ENCODE measurements around the gene ST6GALNAC4. TPM values are rescaled to one million over a fixed set of nuclear protein-coding genes. Genes with fewer than 3 reads are reported as not detected.
A peak's percentile ranks its signal among the peaks of the same experiment; 100 is the strongest.

ST6GALNAC4 gene
- total RNA-seq, 1 experiment from 2014 or later: 15.4 TPM

- H4K20me1 ChIP-seq (ENCODE audit: control insufficient read depth, insufficient read depth, insufficient read length): no peaks in the 10 kb centered on the region
- H3K36me3 Mint-ChIP-seq (ENCODE audit: insufficient read depth in 1 of 3, low read depth in 3 of 3): peaks cover 2 to 16% (median 10%) of the 10 kb centered on the region in 3 experiments; a peak in 6 of 7 replicates
- no peak overlapping the region for H3K27ac Mint-ChIP-seq
- no peak overlapping the region for H3T11ph ChIP-seq (ENCODE audit: low read length)
- peak overlapping the region; percentile 15 to 21; a peak in 2 of 5 replicates for H3K4me3 Mint-ChIP-seq
- WGBS (ENCODE audit: extremely low coverage, insufficient read length, low lambda C conversion rate): no CpG with 5 or more reads among the region's 11 CpGs
- H3K23ac ChIP-seq (ENCODE audit: insufficient read length, low read depth, low read length): no peak overlapping the region
- no peak overlapping the region for H2BK5ac ChIP-seq (ENCODE audit: insufficient read length, low read length)
- no peak overlapping the region for H4K8ac ChIP-seq (replicated peaks; ENCODE audit: insufficient read length, low read depth, low read length)
- H3K14ac ChIP-seq (ENCODE audit: insufficient read depth, low read length): no peak overlapping the region
- H3K18ac ChIP-seq (ENCODE audit: insufficient read length, low read depth, low read length): no peak overlapping the region
- peaks cover 10% of the 10 kb centered on the region for H3K27me3 Mint-ChIP-seq (ENCODE audit: low read depth)
- no peaks in the 10 kb centered on the region for H3K4me1 ChIP-seq (ENCODE audit: insufficient read depth, low read length)
- H3K4ac ChIP-seq (ENCODE audit: low read depth, low read length): no peak overlapping the region
- H3K9me3 ChIP-seq (ENCODE audit: control insufficient read depth, low read depth, low read length): no peaks in the 10 kb centered on the region
- no peak overlapping the region for H2AFZ ChIP-seq (ENCODE audit: low read length)
- H2AK5ac ChIP-seq (ENCODE audit: insufficient read length, low read length): no peak overlapping the region
- no peak overlapping the region for H4K5ac ChIP-seq (ENCODE audit: insufficient read length, low read depth, low read length)
- H4K91ac ChIP-seq (ENCODE audit: insufficient read length, low read depth, low read length): no peak overlapping the region
- H3K79me2 ChIP-seq (ENCODE audit: insufficient read depth, low read length): no peaks in the 10 kb centered on the region
- no peak overlapping the region for H3K27ac ChIP-seq (ENCODE audit: insufficient read length, low read depth, low read length)
- H3K23me2 ChIP-seq (ENCODE audit: insufficient read length, low read depth, low read length, poor library complexity, severe bottlenecking): peaks cover 9% of the 10 kb centered on the region
- no peak overlapping the region for H2BK12ac ChIP-seq (ENCODE audit: insufficient read length, low read depth, low read length)
- no peak overlapping the region for H2BK15ac ChIP-seq (ENCODE audit: low read depth, low read length)
- no peak overlapping the region for H3K9ac ChIP-seq (ENCODE audit: extremely low read depth, insufficient read length, low read length)
- H3K56ac ChIP-seq (ENCODE audit: insufficient read length, low read depth, low read length): no peak overlapping the region
- no peak overlapping the region for H2BK20ac ChIP-seq (ENCODE audit: low read depth, low read length, poor library complexity, severe bottlenecking)
- H3K79me1 ChIP-seq (ENCODE audit: insufficient read depth, low read depth, low read length, poor library complexity, severe bottlenecking): peaks cover 10% of the 10 kb centered on the region
- H3K27me3 ChIP-seq (ENCODE audit: insufficient read depth, low read length): no peaks in the 10 kb centered on the region
- H3K4me2 ChIP-seq (ENCODE audit: insufficient read depth, insufficient read length, low read length): no peak overlapping the region
- no peak overlapping the region for H2BK120ac ChIP-seq (ENCODE audit: low read depth, low read length, poor library complexity, severe bottlenecking)
- DNase-seq: no peak
- no peak for TF ChIP-seq CTCF (conservative IDR thresholded peaks at IDR 0.05)
- H3K9me3 Mint-ChIP-seq: no peaks in the 10 kb centered on the region; a peak in 1 of 5 replicates
- H3K4me1 Mint-ChIP-seq: peaks cover 36 to 38% of the 10 kb centered on the region in 2 experiments
These were observed 18.1 kb upstream of the ST6GALNAC4 start for GRCh38 chr9:127934986-127935385.

Data from H9 (cell line).